ENCODE data around the gene KAT6B. TPM values are rescaled to one million over a fixed set of nuclear protein-coding genes. Genes with fewer than 3 reads are reported as not detected.

The KAT6B gene
- total and polyA plus RNA-seq, 2 of the 8 experiments (the other 6 are each of a cell fraction or from before 2014, with no cell fraction given), result 7.3 to 30.8 TPM

DNA sequence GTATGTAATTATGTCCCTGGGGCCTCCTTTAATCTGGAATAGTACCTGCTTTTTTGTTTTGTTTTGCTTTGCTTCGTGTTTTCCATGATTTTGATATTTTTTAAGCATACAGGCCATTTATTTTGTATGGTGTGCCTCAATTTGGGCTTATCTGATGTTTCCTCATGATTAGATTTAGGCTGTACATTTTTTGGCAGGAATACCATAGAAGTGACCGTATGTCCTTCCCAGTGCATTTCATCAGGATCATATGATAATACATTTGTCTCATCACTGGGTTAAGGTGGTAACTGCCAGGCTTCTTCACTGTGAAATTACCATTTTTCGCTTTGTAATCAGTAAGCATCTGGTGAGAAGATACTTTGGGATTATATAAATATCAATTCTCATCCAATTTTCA lies 167.2 kb downstream of the KAT6B start (continued):
- TF ChIP-seq RAD21 (IDR thresholded peaks at IDR 0.05 in 1 of 2, conservative IDR thresholded peaks at IDR 0.05 in 1 of 2; ENCODE audit: low read depth in 2 of 2, low read length in 2 of 2), result no peak
- TF ChIP-seq SIX5 (IDR thresholded peaks at IDR 0.05; ENCODE audit: low read depth, low read length), result no peak
- no peak for TF ChIP-seq TAF1 (IDR thresholded peaks at IDR 0.05; ENCODE audit: low read depth, low read length)
- no peak for TF ChIP-seq KDM5A (IDR thresholded peaks at IDR 0.05; ENCODE audit: low read length)

Measured in H1 (cell line).